Uterus (tissue), 2 donors: Measurements from ENCODE around the gene SCRN2.

Experiments
- CTCF ChIP-seq, 4 experiments: fragments of 200-600 bp in 2 of 4; fragments of 450-650 bp in 2 of 4; sonication (generic) in 2 of 4; IDR thresholded peaks; one replicate each; pipeline ENCODE4 v1.5.1; 2016 to 2019; ENCODE audit warnings: antibody characterized with exemption in 4 of 4, mild to moderate bottlenecking in 2 of 4, moderate library complexity in 1 of 4
- POLR2A ChIP-seq, 2 donors: fragments of 450-650 bp; IDR thresholded peaks; one replicate each; pipeline ENCODE4 v1.6.1; 2016; ENCODE audit warnings: antibody characterized with exemption in 2 of 2, mild to moderate bottlenecking in 1 of 2, moderate library complexity in 1 of 2

DNA sequence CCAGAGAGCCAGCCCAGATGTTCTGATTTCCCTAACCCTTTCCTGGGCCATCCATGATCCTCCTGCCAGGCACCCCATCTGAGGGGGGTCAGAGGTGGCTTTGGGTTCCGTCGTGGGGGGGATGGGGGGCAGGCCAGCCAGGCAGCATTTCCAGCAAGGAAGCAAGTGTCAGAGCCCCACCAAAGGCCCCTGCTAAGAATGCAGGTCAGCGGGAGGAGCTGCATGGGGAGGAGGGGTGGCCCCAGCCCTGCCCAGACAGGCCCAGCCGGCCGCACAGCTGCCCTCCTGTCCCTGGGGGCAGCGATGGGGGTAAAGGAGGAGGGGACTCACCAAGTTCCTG lies 2.3 kb upstream of the SCRN2 start:
- TF ChIP-seq POLR2A (IDR thresholded peaks at IDR 0.05) (no peak), CTCF (IDR thresholded peaks at IDR 0.05) (no peak)
